Type B pancreatic cell (in vitro differentiated cells): Measurements from ENCODE around the gene GH2. TPM values are rescaled to one million over a fixed set of nuclear protein-coding genes. Genes with fewer than 3 reads are reported as not detected.

Source experiments
- DNase-seq: peaks from one replicate; pipeline ENCODE4 v3.0.0; 2021; ENCODE audit warnings: mixed read lengths; ENCODE audit not compliant: unreplicated experiment; ENCODE audit errors: extremely low spot score
- H3K27ac Mint-ChIP-seq: 2 replicates; pipeline ENCODE4 v1.8.0; 2021; ENCODE audit warnings: mild to moderate bottlenecking, mixed read lengths
- H3K27me3 Mint-ChIP-seq: 2 replicates; pipeline ENCODE4 v1.8.0; 2021; ENCODE audit warnings: mixed read lengths
- H3K36me3 Mint-ChIP-seq: 2 replicates; pipeline ENCODE4 v1.8.0; 2021; ENCODE audit warnings: mixed read lengths
- H3K4me1 Mint-ChIP-seq: one replicate; pipeline ENCODE4 v1.8.0; 2021; ENCODE audit warnings: mixed read lengths; ENCODE audit not compliant: unreplicated experiment
- H3K4me3 Mint-ChIP-seq: 2 replicates; pipeline ENCODE4 v1.8.0; 2021; ENCODE audit warnings: mild to moderate bottlenecking, mixed read lengths
- H3K9me3 Mint-ChIP-seq: 2 replicates; pipeline ENCODE4 v1.8.0; 2021; ENCODE audit warnings: mixed read lengths
- CTCF ChIP-seq: fragments of 200-600 bp; sonication (generic); conservative IDR thresholded peaks from 2 replicates; pipeline ENCODE4 v1.5.0; 2021; ENCODE audit warnings: antibody characterized with exemption, mild to moderate bottlenecking
- total RNA-seq: library from RNA; stranded (reverse); gene quantifications from 2 replicates; pipeline ENCODE4 v1.2.1, GENCODE V29; 2021; ENCODE audit warnings: low replicate concordance

The GH2 gene
- total RNA-seq, 1 donor from 2014 or later = not detected

- Mint-ChIP-seq H3K4me1 (peaks cover 33% of the 10 kb centered on the region), H3K27me3 (peaks cover 8% of the 10 kb centered on the region), H3K4me3 (peak overlapping the region; percentile 97), H3K9me3 (no peaks in the 10 kb centered on the region), H3K36me3 (no peaks in the 10 kb centered on the region), H3K27ac (peak overlapping the region; percentile 94)
- no peak for DNase-seq
- no peak for TF ChIP-seq CTCF
Observed at GRCh38 chr17:63842173-63842539, 39.6 kb downstream of the GH2 start.

- H3K4me3 Mint-ChIP-seq = peak overlapping the region; percentile 97
- peaks cover 33% of the 10 kb centered on the region for H3K4me1 Mint-ChIP-seq
- no peak for TF ChIP-seq CTCF
- H3K36me3 Mint-ChIP-seq = peaks cover 3% of the 10 kb centered on the region
- H3K9me3 Mint-ChIP-seq = no peaks in the 10 kb centered on the region
- H3K27me3 Mint-ChIP-seq = peaks cover 8% of the 10 kb centered on the region
- H3K27ac Mint-ChIP-seq = peak overlapping the region; percentile 94
- DNase-seq = no peak
Observed at GRCh38 chr17:63841350-63842172, 40.2 kb downstream of the GH2 start.

DNA sequence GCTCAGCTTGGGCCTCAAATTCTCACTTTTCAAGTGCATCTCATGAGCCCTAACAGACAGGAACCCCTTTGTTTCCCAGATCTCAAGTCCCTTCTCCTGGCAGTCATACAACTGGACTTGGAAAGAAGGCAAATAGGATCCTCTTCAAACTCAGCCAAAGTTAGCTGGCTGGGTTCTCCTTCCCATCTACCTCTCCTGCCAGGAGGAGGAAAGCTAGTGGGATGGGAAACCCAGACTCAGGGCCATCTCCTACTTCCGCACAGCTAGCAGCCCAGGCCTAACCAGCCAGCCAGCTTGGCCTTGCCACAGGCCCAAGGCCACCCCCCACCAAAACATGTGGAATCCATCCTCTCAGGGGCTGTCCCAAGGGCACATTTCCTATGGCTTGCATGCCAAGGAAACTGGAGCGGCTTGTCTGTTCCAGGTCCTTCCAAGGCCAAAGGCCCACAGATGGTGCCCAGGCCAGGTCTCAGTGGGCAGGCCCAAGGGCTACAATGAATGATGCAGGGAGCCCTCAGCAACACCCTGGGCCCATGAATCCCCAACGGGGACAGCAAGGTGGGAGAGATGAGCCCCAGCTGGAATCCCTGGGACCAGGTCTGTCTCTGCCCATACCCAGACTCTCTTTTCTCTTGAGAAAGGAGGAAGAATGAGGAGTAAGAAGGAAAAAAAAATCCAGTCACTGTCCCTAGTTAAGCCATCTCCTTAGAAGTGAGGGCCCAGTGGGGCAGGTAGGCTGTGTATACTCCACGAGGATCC, 41.0 kb downstream of the GH2 start:
- peaks cover 33% of the 10 kb centered on the region for H3K4me1 Mint-ChIP-seq
- peaks cover 5% of the 10 kb centered on the region for H3K27me3 Mint-ChIP-seq
- peak overlapping the region; percentile 97 for H3K4me3 Mint-ChIP-seq
- peak overlapping the region; percentile 94 for H3K27ac Mint-ChIP-seq
- no peaks in the 10 kb centered on the region for H3K9me3 Mint-ChIP-seq
- TF ChIP-seq CTCF = no peak
- no peak for DNase-seq
- H3K36me3 Mint-ChIP-seq = peaks cover 3% of the 10 kb centered on the region

GRCh38 chr17:63838631-63839171, 43.0 kb downstream of the GH2 start:
- no peak for TF ChIP-seq CTCF
- peak overlapping the region; percentile 76 for H3K4me3 Mint-ChIP-seq
- H3K4me1 Mint-ChIP-seq = peaks cover 30% of the 10 kb centered on the region
- no peak for DNase-seq
- H3K36me3 Mint-ChIP-seq = peaks cover 11% of the 10 kb centered on the region
- H3K9me3 Mint-ChIP-seq = no peaks in the 10 kb centered on the region
- H3K27ac Mint-ChIP-seq = peak overlapping the region; percentile 80
- no peaks in the 10 kb centered on the region for H3K27me3 Mint-ChIP-seq

DNA sequence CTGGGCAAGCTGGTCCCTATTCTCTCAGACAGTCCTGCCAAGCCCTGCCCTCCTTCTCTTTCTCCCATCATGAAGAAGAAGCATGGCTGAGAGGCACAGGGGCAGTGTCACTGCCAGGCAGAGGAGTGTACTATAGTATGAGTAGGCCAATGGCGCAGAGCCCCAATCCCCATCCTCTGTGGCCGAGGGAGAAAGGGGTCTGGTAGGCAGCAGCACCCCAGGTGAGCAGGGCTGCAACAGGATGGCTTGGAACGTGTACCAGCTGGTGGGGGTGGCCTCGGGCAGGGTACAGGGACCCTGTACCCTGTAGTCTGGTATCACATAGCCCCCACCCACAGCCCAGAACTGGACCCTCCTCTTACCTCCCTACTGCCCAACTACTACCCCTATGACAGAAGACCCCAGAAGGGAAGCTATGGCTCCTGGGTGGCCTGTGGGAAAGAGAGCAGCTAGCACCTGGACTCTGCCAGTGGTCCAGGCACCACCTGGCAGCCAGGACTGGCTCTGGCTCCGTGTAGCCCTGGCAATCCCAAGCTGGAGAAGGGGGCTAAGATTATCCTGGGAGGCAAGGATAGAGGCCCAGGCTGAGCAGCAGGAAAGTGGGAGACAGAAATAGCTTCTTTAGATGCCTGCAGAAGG, 43.7 kb downstream of the GH2 start:
- H3K27ac Mint-ChIP-seq = peak overlapping the region; percentile 80

More for the DNA sequence above, 43.7 kb downstream of the GH2 start:
- Mint-ChIP-seq H3K36me3 (peaks cover 12% of the 10 kb centered on the region), H3K27me3 (no peaks in the 10 kb centered on the region), H3K9me3 (no peaks in the 10 kb centered on the region), H3K4me1 (peaks cover 28% of the 10 kb centered on the region), H3K4me3 (peak overlapping the region; percentile 22)
- no peak for DNase-seq
- TF ChIP-seq CTCF = no peak
